Thyroid gland (tissue), 4 donors: ENCODE data around the gene SACM1L. TPM values are rescaled to one million over a fixed set of nuclear protein-coding genes. Genes with fewer than 3 reads are reported as not detected.

Experiments
- DNase-seq, 2 donors: peaks; one replicate each; pipeline ENCODE4 v3.0.0-alpha.2; 2019
- H3K27ac ChIP-seq, 3 donors: fragments of 200-600 bp; sonication (generic); 1 replicate in 2 of 3; 2 replicates in 1 of 3; pipeline ENCODE4 v1.5.1; 2016 to 2019; ENCODE audit warnings: mild to moderate bottlenecking in 1 of 3, moderate library complexity in 1 of 3
- H3K27me3 ChIP-seq: fragments of 200-600 bp; sonication (generic); one replicate; pipeline ENCODE4 v1.5.1; 2019
- H3K36me3 ChIP-seq, 2 donors: fragments of 200-600 bp; sonication (generic); one replicate each; pipeline ENCODE4 v1.5.1; 2016 to 2019
- H3K4me1 ChIP-seq, 2 donors: fragments of 200-600 bp; sonication (generic); one replicate each; pipeline ENCODE4 v1.5.1; 2017 to 2019
- H3K4me3 ChIP-seq, 3 donors: fragments of 200-600 bp; sonication (generic); replicated peaks in 1 of 3; 1 replicate in 2 of 3; 2 replicates in 1 of 3; pipeline ENCODE4 v1.5.1; 2016; ENCODE audit warnings: mild to moderate bottlenecking in 1 of 3
- H3K9me3 ChIP-seq: fragments of 200-600 bp; sonication (generic); one replicate; pipeline ENCODE4 v1.5.1; 2017
- CTCF ChIP-seq, 6 experiments: fragments of 200-600 bp in 3 of 6; fragments of 450-650 bp in 3 of 6; sonication (generic) in 3 of 6; IDR thresholded peaks; one replicate each; pipeline ENCODE4 v1.5.1; 2016 to 2019; ENCODE audit warnings: antibody characterized with exemption in 6 of 6, mild to moderate bottlenecking in 2 of 6, inconsistent platforms in 1 of 6, moderate library complexity in 1 of 6
- POLR2A ChIP-seq, 2 donors: fragments of 450-650 bp; IDR thresholded peaks; one replicate each; pipeline ENCODE4 v1.6.1; 2017; ENCODE audit warnings: antibody characterized with exemption in 2 of 2, mild to moderate bottlenecking in 2 of 2, moderate library complexity in 1 of 2
- whole genome bisulfite sequencing, 2 donors: methylation state at CpG; one replicate each; pipeline ENCODE4 v1.1.5; 2017; 5-methylcytosine and 5-hydroxymethylcytosine counted together
- intact Hi-C: fragments of 100-400 bp; cut with DNase I; formaldehyde crosslinking; loops from one replicate; pipeline ENCODE4 v1.15.1; 2023
- total RNA-seq, 4 donors: library from RNA; depleted of rRNA; stranded (reverse); fragments of >200 nt; gene quantifications; one replicate each; pipeline ENCODE4 v1.2.3, GENCODE V29; 2016

Gene SACM1L
- total RNA-seq, 4 donors from 2014 or later = 87.0 to 161 (median 111) TPM

- peaks cover 16 to 44% of the 10 kb centered on the region in 2 donors for H3K4me1 ChIP-seq
- H3K27me3 ChIP-seq = no peaks in the 10 kb centered on the region
- intact Hi-C loops = loop anchor here (5.0 kb wide), 2 partner anchors 146 to 621 kb away; no protein-coding TSS in a partner anchor
- H3K27ac ChIP-seq = no peak overlapping the region
- DNase-seq = no peak
- no peaks in the 10 kb centered on the region for H3K36me3 ChIP-seq
- 90% methylated on average over 4 of the region's 4 CpGs for WGBS, 2 donors
- no peak overlapping the region for H3K4me3 ChIP-seq
- TF ChIP-seq CTCF (IDR thresholded peaks at IDR 0.05) (no peak), POLR2A (IDR thresholded peaks at IDR 0.05) (no peak)
- H3K9me3 ChIP-seq = no peaks in the 10 kb centered on the region
Observed at GRCh38 chr3:45657853-45658252, 31.3 kb upstream of the SACM1L start.

- peak overlapping the region in 2 of 3 donors; percentile 9 to 37 for H3K27ac ChIP-seq
- no peak overlapping the region for H3K4me3 ChIP-seq
- H3K36me3 ChIP-seq = no peaks in the 10 kb centered on the region
- peak; percentile 85 to 96 (median 89) for TF ChIP-seq CTCF (IDR thresholded peaks at IDR 0.05)
- no peak for TF ChIP-seq POLR2A (IDR thresholded peaks at IDR 0.05)
- H3K4me1 ChIP-seq = peaks cover 5 to 30% of the 10 kb centered on the region in 2 donors
- no peaks in the 10 kb centered on the region for H3K27me3 ChIP-seq
- WGBS, 2 donors = 59 to 66% methylated on average over 19 of the region's 19 CpGs
- H3K9me3 ChIP-seq = no peaks in the 10 kb centered on the region
- peak; percentile 68 to 72 for DNase-seq
- intact Hi-C loops = loop anchor here (5.0 kb wide), 2 partner anchors 148 to 623 kb away; no protein-coding TSS in a partner anchor
Observed at GRCh38 chr3:45659661-45660566, 29.3 kb upstream of the SACM1L start.

- TF ChIP-seq POLR2A (IDR thresholded peaks at IDR 0.05) (no peak), CTCF (IDR thresholded peaks at IDR 0.05) (no peak)
- intact Hi-C loops = no loop called here
- 94 to 96% methylated on average over 11 of the region's 11 CpGs for WGBS, 2 donors
- no peak for DNase-seq
- peaks cover 10 to 33% of the 10 kb centered on the region in 2 donors for H3K4me1 ChIP-seq
- H3K27me3 ChIP-seq = no peaks in the 10 kb centered on the region
- H3K36me3 ChIP-seq = no peaks in the 10 kb centered on the region
- H3K4me3 ChIP-seq = no peak overlapping the region
- H3K27ac ChIP-seq = no peak overlapping the region
- H3K9me3 ChIP-seq = no peaks in the 10 kb centered on the region
Observed at GRCh38 chr3:45660567-45660901, 28.7 kb upstream of the SACM1L start.

- 63 to 64% methylated on average over 10 of the region's 10 CpGs for WGBS, 2 donors
- Histone ChIP-seq H3K27ac (peak overlapping the region in 1 of 3 donors; percentile 41), H3K9me3 (no peaks in the 10 kb centered on the region), H3K36me3 (peaks cover 0 to 11% of the 10 kb centered on the region in 2 donors), H3K4me3 (no peak overlapping the region), H3K27me3 (no peaks in the 10 kb centered on the region), H3K4me1 (peaks cover 30 to 38% of the 10 kb centered on the region in 2 donors)
- TF ChIP-seq CTCF (IDR thresholded peaks at IDR 0.05) (no peak), POLR2A (IDR thresholded peaks at IDR 0.05) (no peak)
- DNase-seq = no peak
- intact Hi-C loops = no loop called here
Observed at GRCh38 chr3:45664578-45664977, 24.6 kb upstream of the SACM1L start.

GRCh38 chr3:45665101-45665572, 24.1 kb upstream of the SACM1L start:
- TF ChIP-seq POLR2A (IDR thresholded peaks at IDR 0.05) = no peak
- TF ChIP-seq CTCF (IDR thresholded peaks at IDR 0.05) = peak in 5 of 6 experiments; percentile 31 to 99 (median 90)
- Histone ChIP-seq H3K27me3 (no peaks in the 10 kb centered on the region), H3K4me1 (peaks cover 30 to 32% of the 10 kb centered on the region in 2 donors), H3K27ac (peak overlapping the region in 1 of 3 donors; percentile 41), H3K36me3 (peaks cover 0 to 12% of the 10 kb centered on the region in 2 donors), H3K9me3 (no peaks in the 10 kb centered on the region), H3K4me3 (no peak overlapping the region)
- intact Hi-C loops = no loop called here
- 44 to 50% methylated on average over 9 of the region's 9 CpGs for WGBS, 2 donors
- peak; percentile 74 to 75 for DNase-seq
